ENCODE results near the gene INSRR. TPM values are rescaled to one million over a fixed set of nuclear protein-coding genes. Genes with fewer than 3 reads are reported as not detected.

Gene INSRR
- total RNA-seq, 1 donor from 2014 or later: 0.52 TPM

- Histone ChIP-seq H3K27ac (ENCODE audit: low read depth, low read length) (no peak overlapping the region), H3K9ac (ENCODE audit: low read depth in 1 of 3, low read length in 3 of 3) (no peak overlapping the region), H3K4me1 (ENCODE audit: control insufficient read depth in 3 of 3, insufficient read depth in 3 of 3, low read length in 3 of 3) (peaks cover 32 to 46% (median 34%) of the 10 kb centered on the region in 3 donors), H3K27me3 (ENCODE audit: control insufficient read depth in 3 of 3, insufficient read depth in 3 of 3, low read length in 3 of 3) (peaks cover 38 to 57% (median 41%) of the 10 kb centered on the region in 3 donors), H3K36me3 (ENCODE audit: control insufficient read depth in 3 of 3, insufficient read depth in 3 of 3, low read length in 3 of 3) (no peaks in the 10 kb centered on the region), H3K4me3 (ENCODE audit: low read length in 3 of 3) (no peak overlapping the region), H3K9me3 (ENCODE audit: control insufficient read depth in 3 of 3, low read length in 3 of 3) (no peaks in the 10 kb centered on the region)
These were observed 2.6 kb downstream of the INSRR start for GRCh38 chr1:156856282-156856785.

GRCh38 chr1:156854634-156855033 lies 4.3 kb downstream of the INSRR start:
- Histone ChIP-seq H3K4me1 (ENCODE audit: control insufficient read depth in 3 of 3, insufficient read depth in 3 of 3, low read length in 3 of 3) (peaks cover 23 to 41% (median 26%) of the 10 kb centered on the region in 3 donors), H3K36me3 (ENCODE audit: control insufficient read depth in 3 of 3, insufficient read depth in 3 of 3, low read length in 3 of 3) (no peaks in the 10 kb centered on the region), H3K9me3 (ENCODE audit: control insufficient read depth in 3 of 3, low read length in 3 of 3) (no peaks in the 10 kb centered on the region), H3K9ac (ENCODE audit: low read depth in 1 of 3, low read length in 3 of 3) (no peak overlapping the region), H3K27me3 (ENCODE audit: control insufficient read depth in 3 of 3, insufficient read depth in 3 of 3, low read length in 3 of 3) (peaks cover 22 to 48% (median 29%) of the 10 kb centered on the region in 3 donors), H3K4me3 (ENCODE audit: low read length in 3 of 3) (no peak overlapping the region), H3K27ac (ENCODE audit: low read depth, low read length) (no peak overlapping the region)

- Histone ChIP-seq H3K36me3 (ENCODE audit: control insufficient read depth in 3 of 3, insufficient read depth in 3 of 3, low read length in 3 of 3) (no peaks in the 10 kb centered on the region), H3K27me3 (ENCODE audit: control insufficient read depth in 3 of 3, insufficient read depth in 3 of 3, low read length in 3 of 3) (peaks cover 18 to 44% (median 28%) of the 10 kb centered on the region in 3 donors), H3K4me3 (ENCODE audit: low read length in 3 of 3) (no peak overlapping the region), H3K27ac (ENCODE audit: low read depth, low read length) (no peak overlapping the region), H3K9ac (ENCODE audit: low read depth in 1 of 3, low read length in 3 of 3) (no peak overlapping the region), H3K9me3 (ENCODE audit: control insufficient read depth in 3 of 3, low read length in 3 of 3) (no peaks in the 10 kb centered on the region), H3K4me1 (ENCODE audit: control insufficient read depth in 3 of 3, insufficient read depth in 3 of 3, low read length in 3 of 3) (peaks cover 17 to 36% (median 19%) of the 10 kb centered on the region in 3 donors)
These were observed 5.2 kb downstream of the INSRR start for GRCh38 chr1:156853761-156854160.

- peak overlapping the region; percentile 73 for H3K27ac ChIP-seq (ENCODE audit: low read depth, low read length)
- H3K4me3 ChIP-seq (ENCODE audit: low read length in 3 of 3): peak overlapping the region in 2 of 3 donors; percentile 29 to 43
- no peaks in the 10 kb centered on the region for H3K36me3 ChIP-seq (ENCODE audit: control insufficient read depth in 3 of 3, insufficient read depth in 3 of 3, low read length in 3 of 3)
- H3K9ac ChIP-seq (ENCODE audit: low read depth in 1 of 3, low read length in 3 of 3): peak overlapping the region in 1 of 3 donors; percentile 66
- peaks cover 9 to 37% (median 21%) of the 10 kb centered on the region in 3 donors for H3K27me3 ChIP-seq (ENCODE audit: control insufficient read depth in 3 of 3, insufficient read depth in 3 of 3, low read length in 3 of 3)
- peaks cover 15 to 30% (median 16%) of the 10 kb centered on the region in 3 donors for H3K4me1 ChIP-seq (ENCODE audit: control insufficient read depth in 3 of 3, insufficient read depth in 3 of 3, low read length in 3 of 3)
- H3K9me3 ChIP-seq (ENCODE audit: control insufficient read depth in 3 of 3, low read length in 3 of 3): no peaks in the 10 kb centered on the region
These were observed 6.5 kb downstream of the INSRR start for GRCh38 chr1:156852418-156852874.

GRCh38 chr1:156851779-156852417 lies 7.0 kb downstream of the INSRR start:
- H3K9ac ChIP-seq (ENCODE audit: low read depth in 1 of 3, low read length in 3 of 3): peak overlapping the region in 1 of 3 donors; percentile 66
- peak overlapping the region in 2 of 3 donors; percentile 29 to 43 for H3K4me3 ChIP-seq (ENCODE audit: low read length in 3 of 3)
- peaks cover 15 to 30% (median 16%) of the 10 kb centered on the region in 3 donors for H3K4me1 ChIP-seq (ENCODE audit: control insufficient read depth in 3 of 3, insufficient read depth in 3 of 3, low read length in 3 of 3)
- H3K27me3 ChIP-seq (ENCODE audit: control insufficient read depth in 3 of 3, insufficient read depth in 3 of 3, low read length in 3 of 3): peaks cover 8 to 35% (median 21%) of the 10 kb centered on the region in 3 donors
- H3K36me3 ChIP-seq (ENCODE audit: control insufficient read depth in 3 of 3, insufficient read depth in 3 of 3, low read length in 3 of 3): no peaks in the 10 kb centered on the region
- peak overlapping the region; percentile 73 for H3K27ac ChIP-seq (ENCODE audit: low read depth, low read length)
- H3K9me3 ChIP-seq (ENCODE audit: control insufficient read depth in 3 of 3, low read length in 3 of 3): no peaks in the 10 kb centered on the region

GRCh38 chr1:156849151-156849496 lies 9.8 kb downstream of the INSRR start:
- Histone ChIP-seq H3K9me3 (ENCODE audit: control insufficient read depth in 3 of 3, low read length in 3 of 3) (no peaks in the 10 kb centered on the region), H3K4me3 (ENCODE audit: low read length in 3 of 3) (no peak overlapping the region), H3K9ac (ENCODE audit: low read depth in 1 of 3, low read length in 3 of 3) (no peak overlapping the region), H3K27me3 (ENCODE audit: control insufficient read depth in 3 of 3, insufficient read depth in 3 of 3, low read length in 3 of 3) (peaks cover 23 to 58% (median 38%) of the 10 kb centered on the region in 3 donors), H3K36me3 (ENCODE audit: control insufficient read depth in 3 of 3, insufficient read depth in 3 of 3, low read length in 3 of 3) (no peaks in the 10 kb centered on the region), H3K4me1 (ENCODE audit: control insufficient read depth in 3 of 3, insufficient read depth in 3 of 3, low read length in 3 of 3) (peaks cover 16 to 34% (median 19%) of the 10 kb centered on the region in 3 donors), H3K27ac (ENCODE audit: low read depth, low read length) (no peak overlapping the region)

- Histone ChIP-seq H3K27me3 (ENCODE audit: control insufficient read depth in 3 of 3, insufficient read depth in 3 of 3, low read length in 3 of 3) (peaks cover 27 to 63% (median 41%) of the 10 kb centered on the region in 3 donors), H3K4me3 (ENCODE audit: low read length in 3 of 3) (no peak overlapping the region), H3K9me3 (ENCODE audit: control insufficient read depth in 3 of 3, low read length in 3 of 3) (no peaks in the 10 kb centered on the region), H3K9ac (ENCODE audit: low read depth in 1 of 3, low read length in 3 of 3) (no peak overlapping the region), H3K36me3 (ENCODE audit: control insufficient read depth in 3 of 3, insufficient read depth in 3 of 3, low read length in 3 of 3) (no peaks in the 10 kb centered on the region), H3K4me1 (ENCODE audit: control insufficient read depth in 3 of 3, insufficient read depth in 3 of 3, low read length in 3 of 3) (peaks cover 14 to 29% (median 19%) of the 10 kb centered on the region in 3 donors), H3K27ac (ENCODE audit: low read depth, low read length) (no peak overlapping the region)
These were observed 10.3 kb downstream of the INSRR start for GRCh38 chr1:156848461-156849150.

- peaks cover 31 to 71% (median 49%) of the 10 kb centered on the region in 3 donors for H3K27me3 ChIP-seq (ENCODE audit: control insufficient read depth in 3 of 3, insufficient read depth in 3 of 3, low read length in 3 of 3)
- no peak overlapping the region for H3K9ac ChIP-seq (ENCODE audit: low read depth in 1 of 3, low read length in 3 of 3)
- peaks cover 14 to 24% (median 18%) of the 10 kb centered on the region in 3 donors for H3K4me1 ChIP-seq (ENCODE audit: control insufficient read depth in 3 of 3, insufficient read depth in 3 of 3, low read length in 3 of 3)
- no peaks in the 10 kb centered on the region for H3K9me3 ChIP-seq (ENCODE audit: control insufficient read depth in 3 of 3, low read length in 3 of 3)
- no peak overlapping the region for H3K27ac ChIP-seq (ENCODE audit: low read depth, low read length)
- H3K4me3 ChIP-seq (ENCODE audit: low read length in 3 of 3): no peak overlapping the region
- no peaks in the 10 kb centered on the region for H3K36me3 ChIP-seq (ENCODE audit: control insufficient read depth in 3 of 3, insufficient read depth in 3 of 3, low read length in 3 of 3)
These were observed 11.1 kb downstream of the INSRR start for GRCh38 chr1:156847591-156848460.

GRCh38 chr1:156846643-156847042 lies 12.3 kb downstream of the INSRR start:
- no peaks in the 10 kb centered on the region for H3K9me3 ChIP-seq (ENCODE audit: control insufficient read depth in 3 of 3, low read length in 3 of 3)
- H3K27ac ChIP-seq (ENCODE audit: low read depth, low read length): no peak overlapping the region
- H3K4me3 ChIP-seq (ENCODE audit: low read length in 3 of 3): no peak overlapping the region
- peaks cover 34 to 74% (median 56%) of the 10 kb centered on the region in 3 donors for H3K27me3 ChIP-seq (ENCODE audit: control insufficient read depth in 3 of 3, insufficient read depth in 3 of 3, low read length in 3 of 3)
- H3K4me1 ChIP-seq (ENCODE audit: control insufficient read depth in 3 of 3, insufficient read depth in 3 of 3, low read length in 3 of 3): peaks cover 2 to 12% (median 6%) of the 10 kb centered on the region in 3 donors
- no peaks in the 10 kb centered on the region for H3K36me3 ChIP-seq (ENCODE audit: control insufficient read depth in 3 of 3, insufficient read depth in 3 of 3, low read length in 3 of 3)
- no peak overlapping the region for H3K9ac ChIP-seq (ENCODE audit: low read depth in 1 of 3, low read length in 3 of 3)

All from skeletal muscle tissue (tissue), 4 donors.